Gastroesophageal sphincter (tissue), 3 donors: ENCODE results near the gene RILPL2.

Experiments used
- CTCF ChIP-seq, 4 experiments: fragments of 200-600 bp in 2 of 4; fragments of 450-650 bp in 2 of 4; sonication (generic) in 1 of 4; IDR thresholded peaks; one replicate each; pipeline ENCODE4 v1.5.1; 2017 to 2019; ENCODE audit warnings: antibody characterized with exemption in 4 of 4, mild to moderate bottlenecking in 2 of 4, moderate library complexity in 2 of 4
- POLR2A ChIP-seq, 2 donors: fragments of 450-650 bp; IDR thresholded peaks; one replicate each; pipeline ENCODE4 v1.6.1; 2017; ENCODE audit warnings: antibody characterized with exemption in 2 of 2, mild to moderate bottlenecking in 2 of 2, moderate library complexity in 1 of 2
- POLR2AphosphoS5 ChIP-seq: sonication (generic); formaldehyde crosslinking; IDR thresholded peaks from one replicate; pipeline ENCODE4 v1.6.1; 2017; ENCODE audit warnings: antibody characterized with exemption

DNA sequence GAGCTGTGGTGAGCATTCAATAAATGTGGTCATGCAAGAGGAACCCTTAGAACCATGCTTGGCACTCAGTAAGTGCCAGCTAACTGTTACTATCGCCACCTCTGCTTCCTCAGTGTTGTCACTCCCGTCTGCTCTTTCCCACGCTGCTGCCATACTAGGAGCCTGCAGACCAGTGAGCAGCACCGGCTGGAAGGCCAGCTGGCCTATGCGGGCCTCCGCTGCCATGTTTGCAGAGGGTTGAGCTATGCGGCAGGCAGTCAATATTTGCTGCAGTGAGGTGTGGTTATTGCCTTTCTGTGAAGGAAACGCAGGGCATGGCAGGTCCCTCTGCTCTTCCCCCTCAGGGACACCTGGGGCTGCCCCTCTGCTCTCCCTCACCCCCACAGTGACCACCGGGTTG is 39.5 kb downstream of the RILPL2 start:
- TF ChIP-seq POLR2AphosphoS5 (no peak), CTCF (IDR thresholded peaks at IDR 0.05) (no peak), POLR2A (IDR thresholded peaks at IDR 0.05) (no peak)
